K562 (cell line): ENCODE data around the gene EEFSEC. TPM values are rescaled to one million over a fixed set of nuclear protein-coding genes. Genes with fewer than 3 reads are reported as not detected.

Experiments used
- ATAC-seq: fragments of 200-7000 bp; cut with Tn5 transposase; 3 replicates; pipeline ENCODE4 v1.9.1; 2020; ENCODE audit warnings: moderate library complexity
- BruUV-seq: library from RNA; stranded (reverse); fragments of 400-500 nt; replicated peaks from 2 replicates; lab custom pipeline; 2021; lab: Mats Ljungman, UMichigan
- CTCF ChIA-PET: fragments of 300-600 bp; formaldehyde crosslinking; extraction: SDS; loops from one replicate; lab custom pipeline; 2021; ENCODE audit warnings: low intra/inter-chr PET ratio; lab: Yijun Ruan, JAX
- POLR2A ChIA-PET: fragments of 300-600, 350-650 bp; sonication (Branson Sonifier 250); formaldehyde crosslinking; extraction: SDS; loops from one replicate; lab custom pipeline; 2021; ENCODE audit warnings: antibody characterized with exemption, inconsistent platforms; lab: Yijun Ruan, JAX
- DNase-seq, 4 experiments: peaks; one replicate each; pipeline versions ENCODE4 v3.0.0 to v3.0.0-alpha.2; 2011 to 2018; ENCODE audit warnings: low spot score in 3 of 4, mixed read lengths in 3 of 4; ENCODE audit errors: extremely low read depth in 1 of 4
- FAIRE-seq: peaks from 2 replicates; lab custom pipeline; 2011; peaks lifted over from hg19 to GRCh38; lab: Jason Lieb, UNC
- H2AFZ ChIP-seq: 2 replicates; pipeline ENCODE4 v1.6.0; 2011; ENCODE audit warnings: low read depth, low read length, control low read depth, inconsistent platforms
- H3K27ac ChIP-seq: fragments of 200-600 bp; 3 replicates; pipeline ENCODE4 v1.8.0; 2011; ENCODE audit warnings: low read depth, mild to moderate bottlenecking, control low read depth, inconsistent platforms, low read length, moderate library complexity, mixed read lengths; ENCODE audit errors: extremely low read depth
- H3K27me3 ChIP-seq, 2 experiments: fragments of 300-600 bp in 1 of 2; 2 replicates in 1 of 2; 3 replicates in 1 of 2; pipeline versions ENCODE4 v1.6.0 to v1.8.0; 2011; ENCODE audit warnings: inconsistent platforms in 2 of 2, low read length in 2 of 2, mild to moderate bottlenecking in 1 of 2, mixed read lengths in 1 of 2, moderate library complexity in 1 of 2; ENCODE audit not compliant: control insufficient read depth in 2 of 2, insufficient read depth in 2 of 2
- H3K36me3 ChIP-seq: fragments of 300-600 bp; 3 replicates; pipeline ENCODE4 v1.8.0; 2011; ENCODE audit warnings: mild to moderate bottlenecking, low read length, inconsistent platforms; ENCODE audit not compliant: control insufficient read depth, insufficient read depth
- H3K4me1 ChIP-seq, 2 experiments: fragments of 200-600 bp in 1 of 2; replicated peaks in 1 of 2; 2 replicates in 1 of 2; 3 replicates in 1 of 2; pipeline versions ENCODE4 v1.5.1 to v1.8.0; 2011; ENCODE audit warnings: inconsistent platforms in 2 of 2, low read length in 2 of 2, mild to moderate bottlenecking in 1 of 2, mixed read lengths in 1 of 2, moderate library complexity in 1 of 2; ENCODE audit not compliant: control insufficient read depth in 2 of 2, insufficient read depth in 2 of 2
- H3K4me2 ChIP-seq: 2 replicates; pipeline ENCODE4 v1.6.1; 2011; ENCODE audit warnings: low read length, control low read depth, inconsistent platforms, mixed read lengths; ENCODE audit not compliant: insufficient read depth
- H3K4me3 ChIP-seq: fragments of 200-600 bp; sonication (generic), shearing (Covaris generic); 2 replicates; pipeline ENCODE4 v1.5.1; 2016; ENCODE audit warnings: control low read depth, inconsistent platforms
- H3K79me2 ChIP-seq: fragments of 200-600 bp; 3 replicates; pipeline ENCODE4 v1.8.0; 2011; ENCODE audit warnings: low read length, inconsistent platforms; ENCODE audit not compliant: control insufficient read depth, insufficient read depth
- H3K9ac ChIP-seq, 2 experiments: 2 replicates each; pipeline versions ENCODE4 v1.6.0 to v1.6.1; 2011; ENCODE audit warnings: low read depth in 2 of 2, low read length in 2 of 2, control low read depth in 1 of 2, inconsistent platforms in 1 of 2, mild to moderate bottlenecking in 1 of 2, mixed read lengths in 1 of 2; ENCODE audit not compliant: insufficient read depth in 1 of 2
- H3K9me1 ChIP-seq: one replicate; pipeline ENCODE4 v1.6.0; 2011; ENCODE audit warnings: inconsistent platforms, mild to moderate bottlenecking, low read length, moderate library complexity; ENCODE audit not compliant: control insufficient read depth, insufficient read depth
- H3K9me3 ChIP-seq: replicated peaks from 2 replicates; pipeline ENCODE4 v1.5.1; 2011; ENCODE audit warnings: low read depth, low read length, inconsistent platforms; ENCODE audit not compliant: control insufficient read depth, insufficient read depth
- H4K20me1 ChIP-seq: replicated peaks from 2 replicates; pipeline ENCODE4 v1.6.1; 2011; ENCODE audit warnings: low read length, inconsistent platforms, mixed read lengths; ENCODE audit not compliant: control insufficient read depth, insufficient read depth
- ARID2 ChIP-seq: fragments of 450-650 bp; IDR thresholded peaks from 2 replicates; pipeline ENCODE4 v1.6.1; 2017; ENCODE audit warnings: antibody characterized with exemption, mild to moderate bottlenecking
- BMI1 ChIP-seq: fragments of 150-350 bp; IDR thresholded peaks from 2 replicates; pipeline ENCODE4 v1.6.1; 2014; ENCODE audit warnings: low read length
- CTCF ChIP-seq, 3 experiments: IDR thresholded peaks in 2 of 3; conservative IDR thresholded peaks in 1 of 3; 2 replicates each; pipeline ENCODE4 v1.5.1; 2011 to 2012; ENCODE audit warnings: low read length in 3 of 3, mild to moderate bottlenecking in 3 of 3, control low read depth in 2 of 3, improper control_type of control experiment in 1 of 3, inconsistent platforms in 1 of 3, low read depth in 1 of 3, mixed read lengths in 1 of 3, moderate library complexity in 1 of 3; ENCODE audit not compliant: insufficient read depth in 2 of 3
- GMEB1 ChIP-seq: fragments of 250-450 bp; sonication (Bioruptor Pico); IDR thresholded peaks from 2 replicates; pipeline ENCODE4 v1.4.0; 2020; ENCODE audit warnings: mild to moderate bottlenecking
- GTF3C2 ChIP-seq: IDR thresholded peaks from 3 replicates; pipeline ENCODE4 v1.6.1; 2011; ENCODE audit warnings: borderline replicate concordance, mild to moderate bottlenecking, moderate library complexity; ENCODE audit not compliant: insufficient read length; ENCODE audit errors: extremely low read depth
- HDGF ChIP-seq: fragments of 450-650 bp; IDR thresholded peaks from 2 replicates; pipeline ENCODE4 v1.6.1; 2016
- MAX ChIP-seq: sonication (generic); formaldehyde crosslinking; IDR thresholded peaks from 2 replicates; pipeline ENCODE4 v1.9.0; 2022; ENCODE audit warnings: mild to moderate bottlenecking, missing genetic modification reagents
- MCM3 ChIP-seq: fragments of 450-650 bp; IDR thresholded peaks from 2 replicates; pipeline ENCODE4 v1.6.1; 2016
- NFXL1 ChIP-seq: fragments of 450-650 bp; formaldehyde crosslinking; IDR thresholded peaks from 2 replicates; pipeline ENCODE4 v1.4.0; 2021; ENCODE audit warnings: mild to moderate bottlenecking
- PTTG1 ChIP-seq: fragments of 450-650 bp; IDR thresholded peaks from 2 replicates; pipeline ENCODE4 v1.6.1; 2016; ENCODE audit warnings: low read depth, mild to moderate bottlenecking, missing genetic modification characterization, missing compliant biosample characterization
- RAD21 ChIP-seq, 2 experiments: fragments of 250-450 bp in 1 of 2; fragments of 450-650 bp in 1 of 2; sonication (Bioruptor Pico) in 1 of 2; formaldehyde crosslinking in 1 of 2; IDR thresholded peaks in 1 of 2; conservative IDR thresholded peaks in 1 of 2; 2 replicates each; pipeline versions ENCODE4 v1.4.0 to v1.8.0; 2020 to 2022; ENCODE audit warnings: mild to moderate bottlenecking in 2 of 2, moderate library complexity in 1 of 2
- RAD51 ChIP-seq: fragments of 450-650 bp; IDR thresholded peaks from 2 replicates; pipeline ENCODE4 v1.7.1; 2016; ENCODE audit warnings: low read depth, mild to moderate bottlenecking, borderline replicate concordance
- WHSC1 ChIP-seq: IDR thresholded peaks from one replicate; pipeline ENCODE4 v1.6.1; 2012; ENCODE audit warnings: low read length, control low read depth, inconsistent platforms
- ZNF263 ChIP-seq: sonication (generic); formaldehyde crosslinking; IDR thresholded peaks from 2 replicates; pipeline ENCODE4 v1.8.0; 2022; ENCODE audit warnings: mild to moderate bottlenecking, missing genetic modification reagents, borderline replicate concordance
- ZNF766 ChIP-seq: fragments of 200-800 bp; sonication (Bioruptor generic); conservative IDR thresholded peaks from 2 replicates; pipeline ENCODE4 v1.6.1; 2016; ENCODE audit warnings: missing genetic modification characterization, missing compliant biosample characterization
- WGBS: fragments of 100-300 bp; shearing (Covaris generic); methylation state at CpG from one replicate; pipeline ENCODE4 v1.1.6; 2016; ENCODE audit warnings: low coverage, mixed read lengths; ENCODE audit not compliant: insufficient coverage; ENCODE audit errors: missing lambda C conversion rate; 5-methylcytosine and 5-hydroxymethylcytosine counted together
- in situ Hi-C: fragments of 300-500 bp; cut with MboI; formaldehyde crosslinking; loops from 4 replicates; pipeline ENCODE4 v1.15.0; 2018; ENCODE audit warnings: inconsistent platforms, mixed read lengths
- intact Hi-C: fragments of 100-400 bp; cut with micrococcal nuclease; formaldehyde crosslinking; loops from 2 replicates; pipeline ENCODE4 v1.14.2; 2022
- polyA plus RNA-seq, 8 experiments: library from polyadenylated mRNA; depleted of rRNA in 4 of 8; stranded (reverse) in 5 of 8; unstranded in 3 of 8; fragments of >200 nt; fragmentation: Nextera tagmentation in 2 of 8; fragmentation: Illumina TruSeq in 1 of 8; extraction: Ambion mirVana in 2 of 8; extraction: Trizol in 1 of 8; gene quantifications; 2 replicates each; pipeline versions ENCODE4 v1.2.1 to v1.2.3, GENCODE V29; 2011 to 2014; ENCODE audit warnings: inconsistent platforms in 1 of 8, missing spikeins in 1 of 8
- total RNA-seq, 7 experiments: library from RNA; depleted of rRNA in 6 of 7; stranded (reverse); fragments of >200 nt in 6 of 7; fragmentation: Illumina TruSeq in 2 of 7; extraction: Trizol in 2 of 7; gene quantifications; 2 replicates each; pipeline versions ENCODE4 v1.2.1 to v1.2.3, GENCODE V29; 2011 to 2021; ENCODE audit warnings: low replicate concordance in 1 of 7

The EEFSEC gene
- total and polyA plus RNA-seq, 9 of the 15 experiments (the other 6 are each of a cell fraction or from before 2014, with no cell fraction given) = 0.35 to 11.8 (median 7.7) TPM

- Histone ChIP-seq H3K36me3 (peaks cover 3% of the 10 kb centered on the region; the same call in 1 of the 3 replicates), H3K9me3 (no peaks in the 10 kb centered on the region), H3K79me2 (peaks cover 70% of the 10 kb centered on the region), H3K27ac (peak overlapping the region; percentile 99), H3K9me1 (no peaks in the 10 kb centered on the region), H3K4me3 (no peak overlapping the region), H3K4me1 (peaks cover 82 to 100% of the 10 kb centered on the region in 2 experiments), H3K27me3 (no peaks in the 10 kb centered on the region), H2AFZ (peak overlapping the region; percentile 56; the same call in 1 of the 2 replicates), H3K4me2 (peak overlapping the region; percentile 85), H4K20me1 (no peaks in the 10 kb centered on the region), H3K9ac (peak overlapping the region; percentile 53 to 72)
- peak in 1 of 4 experiments; percentile 32 for DNase-seq
- ATAC-seq = no peak
- WGBS = 18% methylated on average over 14 of the region's 15 CpGs
- no peak for FAIRE-seq
- BruUV-seq = no TSS peak
- in situ Hi-C loops = no loop called here
- POLR2A ChIA-PET = interaction anchor here (1.2 kb wide), 2 partner anchors 9 to 10 kb away, joined by 3 read pairs; no protein-coding TSS in a partner anchor
- intact Hi-C loops = no loop called here
- CTCF ChIA-PET = no interaction called here
- TF ChIP-seq ARID2 = no peak
- no peak for TF ChIP-seq MCM3
- no peak for TF ChIP-seq RAD51
- no peak for TF ChIP-seq GMEB1
- TF ChIP-seq PTTG1 (tag) = no peak
- no peak for TF ChIP-seq RAD21 (CRISPR knock-in tag; conservative IDR thresholded peaks at IDR 0.05 in 1 of 2, IDR thresholded peaks at IDR 0.05 in 1 of 2)
- TF ChIP-seq BMI1 = no peak
- peak in 2 of 3 experiments; percentile 8 to 29; a peak in 1 of 6 replicates for TF ChIP-seq CTCF (IDR thresholded peaks at IDR 0.05 in 2 of 3, conservative IDR thresholded peaks at IDR 0.05 in 1 of 3; ENCODE audit: insufficient read depth in 2 of 3, low read depth in 1 of 3, low read length in 3 of 3)
- TF ChIP-seq ZNF263 (CRISPR knock-in tag) = no peak
- no peak for TF ChIP-seq ZNF766 (CRISPR knock-in tag)
- TF ChIP-seq NFXL1 (CRISPR knock-in tag) = no peak
- no peak for TF ChIP-seq HDGF
- TF ChIP-seq MAX (CRISPR knock-in tag) = 0 out of 2 replicates have a peak, but pooled peaks have one; percentile 6
- TF ChIP-seq WHSC1 = no peak
- TF ChIP-seq GTF3C2 = no peak
These were observed 259.1 kb downstream of the EEFSEC start for GRCh38 chr3:128412180-128413002.
